DND-41 (cell line): Measurements from ENCODE around the gene TMEM184B.

Source experiments
- ATAC-seq: fragments of 200-7000 bp; cut with Tn5 transposase; 3 replicates; pipeline ENCODE4 v1.9.1; 2021; ENCODE audit warnings: low read depth; ENCODE audit not compliant: insufficient read depth
- DNase-seq: peaks from one replicate; pipeline ENCODE4 v3.0.0-alpha.2; 2020
- H2AFZ ChIP-seq: 2 replicates; pipeline ENCODE4 v1.6.0; 2012; ENCODE audit warnings: low read depth, low read length
- H3K27ac ChIP-seq: 2 replicates; pipeline ENCODE4 v1.5.1; 2012; ENCODE audit warnings: low read length, inconsistent platforms
- H3K27me3 ChIP-seq: fragments of 200-600 bp; sonication (generic); 2 replicates; pipeline ENCODE4 v1.6.0; 2012; ENCODE audit warnings: low read length, mild to moderate bottlenecking, inconsistent platforms; ENCODE audit not compliant: insufficient read depth, poor library complexity
- H3K36me3 ChIP-seq: 2 replicates; pipeline ENCODE4 v1.5.1; 2012; ENCODE audit warnings: low read length, inconsistent platforms; ENCODE audit not compliant: insufficient read depth
- H3K4me1 ChIP-seq: 2 replicates; pipeline ENCODE4 v1.5.1; 2012; ENCODE audit warnings: mild to moderate bottlenecking, low read length; ENCODE audit not compliant: insufficient read depth
- H3K4me2 ChIP-seq: 2 replicates; pipeline ENCODE4 v1.6.0; 2012; ENCODE audit warnings: mild to moderate bottlenecking, moderate library complexity, low read length, inconsistent platforms; ENCODE audit not compliant: insufficient read depth
- H3K4me3 ChIP-seq, 2 experiments: fragments of 200-600 bp in 1 of 2; shearing (Covaris generic) in 1 of 2; 2 replicates each; pipeline ENCODE4 v1.5.1; 2012 to 2016; ENCODE audit warnings: inconsistent platforms in 2 of 2, low read length in 2 of 2, mild to moderate bottlenecking in 2 of 2, low read depth in 1 of 2, moderate library complexity in 1 of 2
- H3K79me2 ChIP-seq: 2 replicates; pipeline ENCODE4 v1.6.0; 2012; ENCODE audit warnings: low read length, inconsistent platforms; ENCODE audit not compliant: insufficient read depth
- H3K9ac ChIP-seq: 2 replicates; pipeline ENCODE4 v1.6.0; 2012; ENCODE audit warnings: low read depth, mild to moderate bottlenecking, inconsistent platforms, low read length, moderate library complexity
- H3K9me3 ChIP-seq: 2 replicates; pipeline ENCODE4 v1.5.1; 2012; ENCODE audit warnings: low read length, moderate library complexity, mild to moderate bottlenecking, inconsistent platforms; ENCODE audit not compliant: insufficient read depth, severe bottlenecking
- H4K20me1 ChIP-seq: 2 replicates; pipeline ENCODE4 v1.6.0; 2012; ENCODE audit warnings: low read length; ENCODE audit not compliant: insufficient read depth
- CTCF ChIP-seq: IDR thresholded peaks from 2 replicates; pipeline ENCODE4 v1.5.1; 2012; ENCODE audit warnings: borderline replicate concordance, low read length, moderate library complexity, mild to moderate bottlenecking; ENCODE audit not compliant: poor library complexity, severe bottlenecking; ENCODE audit errors: extremely low read depth
- EZH2 ChIP-seq: IDR thresholded peaks from 3 replicates; pipeline ENCODE4 v1.6.1; 2012; ENCODE audit warnings: borderline replicate concordance, low read depth, mild to moderate bottlenecking, moderate library complexity, low read length, inconsistent platforms; ENCODE audit not compliant: severe bottlenecking

The TMEM184B gene

GRCh38 chr22:38191055-38191454 is 81.8 kb downstream of the TMEM184B start:
- H3K36me3 ChIP-seq = no peaks in the 10 kb centered on the region
- H3K9ac ChIP-seq = no peak overlapping the region
- no peaks in the 10 kb centered on the region for H4K20me1 ChIP-seq
- no peaks in the 10 kb centered on the region for H3K79me2 ChIP-seq
- no peak for DNase-seq
- no peak overlapping the region for H3K27ac ChIP-seq
- H2AFZ ChIP-seq = no peak overlapping the region
- H3K4me2 ChIP-seq = no peak overlapping the region
- H3K4me1 ChIP-seq = peaks cover 3% of the 10 kb centered on the region; the same call in 1 of the 2 replicates
- H3K9me3 ChIP-seq = no peaks in the 10 kb centered on the region
- ATAC-seq = no peak
- H3K4me3 ChIP-seq = no peak overlapping the region
- peaks cover 2% of the 10 kb centered on the region for H3K27me3 ChIP-seq
- no peak for TF ChIP-seq EZH2
- TF ChIP-seq CTCF = no peak

- peaks cover 2% of the 10 kb centered on the region for H3K27me3 ChIP-seq
- TF ChIP-seq CTCF (no peak), EZH2 (no peak)
- H3K4me1 ChIP-seq = peaks cover 3% of the 10 kb centered on the region; the same call in 1 of the 2 replicates
- DNase-seq = no peak
- H3K36me3 ChIP-seq = no peaks in the 10 kb centered on the region
- ATAC-seq = no peak
- H3K4me3 ChIP-seq = no peak overlapping the region
- H2AFZ ChIP-seq = no peak overlapping the region
- no peak overlapping the region for H3K27ac ChIP-seq
- H3K4me2 ChIP-seq = no peak overlapping the region
- no peak overlapping the region for H3K9ac ChIP-seq
- no peaks in the 10 kb centered on the region for H3K79me2 ChIP-seq
- no peaks in the 10 kb centered on the region for H3K9me3 ChIP-seq
- no peaks in the 10 kb centered on the region for H4K20me1 ChIP-seq
Measured at GRCh38 chr22:38190581-38190980, 82.2 kb downstream of the TMEM184B start.

GRCh38 chr22:38189104-38189503 is 83.7 kb downstream of the TMEM184B start:
- Histone ChIP-seq H3K4me1 (no peaks in the 10 kb centered on the region), H3K79me2 (no peaks in the 10 kb centered on the region), H3K36me3 (no peaks in the 10 kb centered on the region), H4K20me1 (no peaks in the 10 kb centered on the region), H3K4me2 (no peak overlapping the region), H3K27ac (no peak overlapping the region), H3K27me3 (no peaks in the 10 kb centered on the region), H3K9ac (no peak overlapping the region), H2AFZ (no peak overlapping the region), H3K4me3 (no peak overlapping the region), H3K9me3 (no peaks in the 10 kb centered on the region)
- TF ChIP-seq EZH2 (no peak), CTCF (no peak)
- ATAC-seq (no peak), DNase-seq (no peak)
